Ovary (tissue), 3 donors: ENCODE measurements around the gene RELL1.

Source experiments
- POLR2A ChIP-seq: fragments of 450-650 bp; IDR thresholded peaks from one replicate; pipeline ENCODE4 v1.6.1; 2017; ENCODE audit warnings: antibody characterized with exemption, mild to moderate bottlenecking, moderate library complexity
- TF ChIP-seq, protein P1 (sequence below), 3 donors: fragments of 450-650 bp in 2 of 3; fragments of 200-600 bp in 1 of 3; IDR thresholded peaks; one replicate each; pipeline versions ENCODE4 v1.5.1 to v1.8.0; 2016 to 2022; ENCODE audit warnings: antibody characterized with exemption in 3 of 3, mild to moderate bottlenecking in 1 of 3
- donor health status: DM: no; HTN: no; CAD: no.

DNA sequence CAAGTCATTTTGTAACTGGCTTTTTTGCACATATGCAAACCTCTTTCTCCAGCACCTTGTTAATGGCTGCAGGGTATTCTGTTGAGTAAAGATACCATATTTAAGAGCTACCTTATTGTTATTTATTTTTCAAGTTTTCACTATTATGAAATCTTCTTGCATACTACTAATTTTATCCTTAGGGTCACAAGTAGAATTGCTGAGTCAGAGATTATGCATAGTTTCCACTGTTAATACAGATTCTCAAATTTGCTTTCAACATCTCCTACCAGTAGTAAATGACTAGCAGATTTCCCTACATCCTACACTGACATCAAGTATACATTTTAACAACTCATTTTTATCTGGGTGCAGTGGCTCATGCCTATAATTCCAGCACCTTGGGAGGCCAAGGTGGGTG lies 112.6 kb downstream of the RELL1 start:
- TF ChIP-seq POLR2A = no peak
- TF ChIP-seq, protein P1, sequence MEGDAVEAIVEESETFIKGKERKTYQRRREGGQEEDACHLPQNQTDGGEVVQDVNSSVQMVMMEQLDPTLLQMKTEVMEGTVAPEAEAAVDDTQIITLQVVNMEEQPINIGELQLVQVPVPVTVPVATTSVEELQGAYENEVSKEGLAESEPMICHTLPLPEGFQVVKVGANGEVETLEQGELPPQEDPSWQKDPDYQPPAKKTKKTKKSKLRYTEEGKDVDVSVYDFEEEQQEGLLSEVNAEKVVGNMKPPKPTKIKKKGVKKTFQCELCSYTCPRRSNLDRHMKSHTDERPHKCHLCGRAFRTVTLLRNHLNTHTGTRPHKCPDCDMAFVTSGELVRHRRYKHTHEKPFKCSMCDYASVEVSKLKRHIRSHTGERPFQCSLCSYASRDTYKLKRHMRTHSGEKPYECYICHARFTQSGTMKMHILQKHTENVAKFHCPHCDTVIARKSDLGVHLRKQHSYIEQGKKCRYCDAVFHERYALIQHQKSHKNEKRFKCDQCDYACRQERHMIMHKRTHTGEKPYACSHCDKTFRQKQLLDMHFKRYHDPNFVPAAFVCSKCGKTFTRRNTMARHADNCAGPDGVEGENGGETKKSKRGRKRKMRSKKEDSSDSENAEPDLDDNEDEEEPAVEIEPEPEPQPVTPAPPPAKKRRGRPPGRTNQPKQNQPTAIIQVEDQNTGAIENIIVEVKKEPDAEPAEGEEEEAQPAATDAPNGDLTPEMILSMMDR (IDR thresholded peaks at IDR 0.05) = no peak
